Measurements from ENCODE around the gene KLF13. TPM values are rescaled to one million over a fixed set of nuclear protein-coding genes. Genes with fewer than 3 reads are reported as not detected.

The KLF13 gene
- total RNA-seq, 1 donor: 58.6 TPM

DNA sequence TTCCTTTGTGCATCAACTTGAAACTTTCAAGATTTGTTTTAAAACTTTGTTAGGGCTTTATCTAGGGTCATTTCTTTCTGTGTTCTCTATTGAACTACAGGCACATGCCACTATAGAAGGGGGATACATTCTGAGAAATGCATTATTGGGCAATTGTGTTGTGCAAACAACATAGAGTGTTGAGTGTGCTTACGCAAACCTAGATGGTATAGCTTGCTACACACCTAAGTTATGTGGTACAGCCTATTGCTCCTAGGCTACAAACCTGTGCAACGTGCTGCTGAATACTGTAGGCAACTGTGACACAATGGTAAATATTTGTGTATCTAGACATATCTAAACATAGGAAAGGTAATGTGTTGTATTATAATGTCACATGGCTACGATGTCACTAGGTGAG is 33.0 kb upstream of the KLF13 start:
- Histone ChIP-seq H3K4me3 (ENCODE audit: insufficient read depth, low read length) (no peak overlapping the region), H3K9me3 (ENCODE audit: low read depth, low read length) (no peaks in the 10 kb centered on the region), H4K20me1 (ENCODE audit: insufficient read depth, low read length) (no peaks in the 10 kb centered on the region), H3K4me2 (ENCODE audit: insufficient read depth, low read length) (no peak overlapping the region), H3K27ac (ENCODE audit: low read depth, low read length) (no peak overlapping the region), H3K36me3 (ENCODE audit: insufficient read depth, low read length) (no peaks in the 10 kb centered on the region), H2AFZ (ENCODE audit: low read length) (no peak overlapping the region), H3K27me3 (ENCODE audit: insufficient read depth, low read length) (peaks cover 26% of the 10 kb centered on the region), H3K4me1 (ENCODE audit: insufficient read depth, low read length) (no peaks in the 10 kb centered on the region), H3K79me2 (ENCODE audit: insufficient read depth, low read length) (no peaks in the 10 kb centered on the region)
- DNase-seq (ENCODE audit: insufficient read length, low spot score, missing footprints): no peak
- TF ChIP-seq, protein P1, sequence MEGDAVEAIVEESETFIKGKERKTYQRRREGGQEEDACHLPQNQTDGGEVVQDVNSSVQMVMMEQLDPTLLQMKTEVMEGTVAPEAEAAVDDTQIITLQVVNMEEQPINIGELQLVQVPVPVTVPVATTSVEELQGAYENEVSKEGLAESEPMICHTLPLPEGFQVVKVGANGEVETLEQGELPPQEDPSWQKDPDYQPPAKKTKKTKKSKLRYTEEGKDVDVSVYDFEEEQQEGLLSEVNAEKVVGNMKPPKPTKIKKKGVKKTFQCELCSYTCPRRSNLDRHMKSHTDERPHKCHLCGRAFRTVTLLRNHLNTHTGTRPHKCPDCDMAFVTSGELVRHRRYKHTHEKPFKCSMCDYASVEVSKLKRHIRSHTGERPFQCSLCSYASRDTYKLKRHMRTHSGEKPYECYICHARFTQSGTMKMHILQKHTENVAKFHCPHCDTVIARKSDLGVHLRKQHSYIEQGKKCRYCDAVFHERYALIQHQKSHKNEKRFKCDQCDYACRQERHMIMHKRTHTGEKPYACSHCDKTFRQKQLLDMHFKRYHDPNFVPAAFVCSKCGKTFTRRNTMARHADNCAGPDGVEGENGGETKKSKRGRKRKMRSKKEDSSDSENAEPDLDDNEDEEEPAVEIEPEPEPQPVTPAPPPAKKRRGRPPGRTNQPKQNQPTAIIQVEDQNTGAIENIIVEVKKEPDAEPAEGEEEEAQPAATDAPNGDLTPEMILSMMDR (IDR thresholded peaks at IDR 0.05; ENCODE audit: extremely low read depth, low read depth, low read length): no peak

GRCh38 chr15:31294067-31294466 is 32.6 kb upstream of the KLF13 start:
- Histone ChIP-seq H3K9me3 (ENCODE audit: low read depth, low read length) (no peaks in the 10 kb centered on the region), H3K36me3 (ENCODE audit: insufficient read depth, low read length) (no peaks in the 10 kb centered on the region), H3K27me3 (ENCODE audit: insufficient read depth, low read length) (peaks cover 26% of the 10 kb centered on the region), H3K4me2 (ENCODE audit: insufficient read depth, low read length) (no peak overlapping the region), H3K27ac (ENCODE audit: low read depth, low read length) (no peak overlapping the region), H3K79me2 (ENCODE audit: insufficient read depth, low read length) (no peaks in the 10 kb centered on the region), H3K4me1 (ENCODE audit: insufficient read depth, low read length) (no peaks in the 10 kb centered on the region), H2AFZ (ENCODE audit: low read length) (no peak overlapping the region), H3K4me3 (ENCODE audit: insufficient read depth, low read length) (no peak overlapping the region), H4K20me1 (ENCODE audit: insufficient read depth, low read length) (no peaks in the 10 kb centered on the region)
- TF ChIP-seq, protein P1 (IDR thresholded peaks at IDR 0.05; ENCODE audit: extremely low read depth, low read depth, low read length): no peak
- no peak for DNase-seq (ENCODE audit: insufficient read length, low spot score, missing footprints)

DNA sequence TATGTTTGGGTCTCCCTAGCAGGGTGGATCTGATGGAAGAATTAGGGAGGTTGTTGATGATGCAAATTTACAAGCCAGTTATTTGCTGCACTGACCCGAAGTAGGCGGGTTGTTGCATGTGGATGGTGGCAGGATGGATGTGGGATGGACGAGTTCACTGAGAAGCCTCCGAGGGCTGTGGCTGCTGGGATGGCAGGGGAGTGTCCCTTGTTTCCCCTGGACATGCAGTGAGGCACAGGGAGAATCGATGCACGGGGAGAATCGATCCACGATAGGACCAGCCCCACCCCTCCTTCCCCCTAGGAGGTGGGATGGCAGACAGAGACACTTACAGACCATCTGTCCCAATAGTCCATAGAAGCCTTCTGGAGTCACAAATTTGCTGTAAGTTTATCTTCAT is 31.0 kb upstream of the KLF13 start:
- no peak for DNase-seq (ENCODE audit: insufficient read length, low spot score, missing footprints)
- no peak overlapping the region for H2AFZ ChIP-seq (ENCODE audit: low read length)
- no peaks in the 10 kb centered on the region for H4K20me1 ChIP-seq (ENCODE audit: insufficient read depth, low read length)
- peaks cover 24% of the 10 kb centered on the region for H3K27me3 ChIP-seq (ENCODE audit: insufficient read depth, low read length)
- TF ChIP-seq, protein P1 (IDR thresholded peaks at IDR 0.05; ENCODE audit: extremely low read depth, low read depth, low read length): no peak
- H3K79me2 ChIP-seq (ENCODE audit: insufficient read depth, low read length): no peaks in the 10 kb centered on the region
- H3K4me3 ChIP-seq (ENCODE audit: insufficient read depth, low read length): no peak overlapping the region
- H3K36me3 ChIP-seq (ENCODE audit: insufficient read depth, low read length): no peaks in the 10 kb centered on the region
- H3K27ac ChIP-seq (ENCODE audit: low read depth, low read length): no peak overlapping the region
- H3K4me1 ChIP-seq (ENCODE audit: insufficient read depth, low read length): no peaks in the 10 kb centered on the region
- no peaks in the 10 kb centered on the region for H3K9me3 ChIP-seq (ENCODE audit: low read depth, low read length)
- no peak overlapping the region for H3K4me2 ChIP-seq (ENCODE audit: insufficient read depth, low read length)

DNA sequence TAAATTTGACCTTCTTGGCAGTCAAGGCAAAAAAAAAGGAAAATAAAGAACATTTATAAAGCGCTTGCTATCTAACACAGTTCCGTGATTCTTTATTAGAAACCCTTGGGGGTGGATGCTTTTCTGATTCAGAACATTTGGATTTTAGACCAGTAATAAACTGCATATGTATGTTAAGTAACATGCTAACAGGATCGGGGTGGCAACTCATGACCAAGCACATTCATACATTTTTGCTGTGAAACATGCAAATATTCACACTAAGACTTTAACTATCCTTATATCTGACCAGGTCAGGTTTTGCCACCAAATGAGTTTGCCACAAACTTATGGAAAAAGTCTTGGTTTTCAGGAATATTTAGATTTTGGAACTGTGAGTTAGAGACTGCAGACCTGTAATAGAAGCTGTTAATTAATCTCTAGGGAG is 30.4 kb upstream of the KLF13 start:
- no peak overlapping the region for H3K27ac ChIP-seq (ENCODE audit: low read depth, low read length)
- no peaks in the 10 kb centered on the region for H3K4me1 ChIP-seq (ENCODE audit: insufficient read depth, low read length)
- H3K9me3 ChIP-seq (ENCODE audit: low read depth, low read length): no peaks in the 10 kb centered on the region
- no peak overlapping the region for H3K4me3 ChIP-seq (ENCODE audit: insufficient read depth, low read length)
- H3K36me3 ChIP-seq (ENCODE audit: insufficient read depth, low read length): no peaks in the 10 kb centered on the region
- H3K27me3 ChIP-seq (ENCODE audit: insufficient read depth, low read length): peaks cover 19% of the 10 kb centered on the region
- no peaks in the 10 kb centered on the region for H3K79me2 ChIP-seq (ENCODE audit: insufficient read depth, low read length)
- H3K4me2 ChIP-seq (ENCODE audit: insufficient read depth, low read length): no peak overlapping the region
- DNase-seq (ENCODE audit: insufficient read length, low spot score, missing footprints): no peak
- H4K20me1 ChIP-seq (ENCODE audit: insufficient read depth, low read length): no peaks in the 10 kb centered on the region
- no peak overlapping the region for H2AFZ ChIP-seq (ENCODE audit: low read length)
- TF ChIP-seq, protein P1 (IDR thresholded peaks at IDR 0.05; ENCODE audit: extremely low read depth, low read depth, low read length): no peak

All from osteoblast (primary cell).